IMR-90 (cell line): ENCODE measurements around the gene RGS14. TPM values are rescaled to one million over a fixed set of nuclear protein-coding genes. Genes with fewer than 3 reads are reported as not detected.

ENCODE experiments used
- ATAC-seq: fragments of 200-7000 bp; cut with Tn5 transposase; 2 replicates; pipeline ENCODE4 v1.9.1; 2020; ENCODE audit warnings: low read depth, mild to moderate bottlenecking, moderate library complexity
- BruUV-seq: library from RNA; stranded (reverse); fragments of 400-500 nt; replicated peaks from 2 replicates; lab custom pipeline; 2021; lab: Mats Ljungman, UMichigan
- CTCF ChIA-PET: fragments of 300-600 bp; formaldehyde crosslinking; extraction: SDS; loops from one replicate; lab custom pipeline; 2021; ENCODE audit warnings: antibody characterized with exemption; lab: Yijun Ruan, JAX
- POLR2A ChIA-PET: fragments of 300-600 bp; sonication (Branson Sonifier 250); formaldehyde crosslinking; loops from one replicate; lab custom pipeline; 2022; ENCODE audit warnings: antibody characterized with exemption; ENCODE audit not compliant: unreplicated experiment; lab: Charles Lee
- DNase-seq: peaks from one replicate; pipeline ENCODE4 v3.0.0; 2013
- H2AFZ ChIP-seq: replicated peaks from 2 replicates; pipeline ENCODE3; 2013; ENCODE audit warnings: low read length, mild to moderate bottlenecking; ENCODE audit not compliant: poor library complexity
- H2AK5ac ChIP-seq: 2 replicates; pipeline ENCODE4 v1.6.1; 2013; ENCODE audit warnings: low read depth, low read length, inconsistent platforms
- H2AK9ac ChIP-seq: replicated peaks from 2 replicates; pipeline ENCODE3; 2013; ENCODE audit warnings: mild to moderate bottlenecking, low read depth, low read length, moderate library complexity; ENCODE audit not compliant: poor library complexity
- H2BK120ac ChIP-seq: 2 replicates; pipeline ENCODE4 v1.6.1; 2013; ENCODE audit warnings: low read depth, low read length, inconsistent platforms
- H2BK15ac ChIP-seq: 3 replicates; pipeline ENCODE4 v1.6.1; 2013; ENCODE audit warnings: low read depth, low read length, inconsistent platforms
- H2BK20ac ChIP-seq: 2 replicates; pipeline ENCODE4 v1.6.1; 2013; ENCODE audit warnings: low read depth, mild to moderate bottlenecking, inconsistent platforms, low read length, moderate library complexity
- H2BK5ac ChIP-seq: 2 replicates; pipeline ENCODE4 v1.6.1; 2013; ENCODE audit warnings: mild to moderate bottlenecking, low read depth, low read length, inconsistent platforms; ENCODE audit not compliant: poor library complexity, severe bottlenecking
- H3K14ac ChIP-seq: replicated peaks from 2 replicates; pipeline ENCODE4 v1.6.1; 2013; ENCODE audit warnings: low read depth, low read length, inconsistent platforms
- H3K18ac ChIP-seq: 2 replicates; pipeline ENCODE4 v1.6.1; 2013; ENCODE audit warnings: low read depth, low read length, control low read depth
- H3K23ac ChIP-seq: 2 replicates; pipeline ENCODE4 v1.6.1; 2013; ENCODE audit warnings: low read depth, low read length, inconsistent platforms
- H3K27ac ChIP-seq: 2 replicates; pipeline ENCODE4 v1.5.1; 2013; ENCODE audit warnings: mild to moderate bottlenecking, control low read depth, low read length; ENCODE audit not compliant: insufficient read depth
- H3K27me3 ChIP-seq: 2 replicates; pipeline ENCODE4 v1.6.1; 2013; ENCODE audit warnings: low read length; ENCODE audit not compliant: control insufficient read depth, insufficient read depth
- H3K36me3 ChIP-seq: 2 replicates; pipeline ENCODE4 v1.6.1; 2013; ENCODE audit warnings: low read length, mixed read lengths; ENCODE audit not compliant: control insufficient read depth, insufficient read depth
- H3K4ac ChIP-seq: 2 replicates; pipeline ENCODE4 v1.6.1; 2013; ENCODE audit warnings: low read depth, low read length, inconsistent platforms
- H3K4me1 ChIP-seq: 2 replicates; pipeline ENCODE4 v1.6.1; 2013; ENCODE audit warnings: low read length, mixed read lengths; ENCODE audit not compliant: control insufficient read depth, insufficient read depth
- H3K4me2 ChIP-seq: 2 replicates; pipeline ENCODE4 v1.6.1; 2013; ENCODE audit warnings: low read depth, mild to moderate bottlenecking, control low read depth, low read length, moderate library complexity
- H3K4me3 ChIP-seq: 2 replicates; pipeline ENCODE4 v1.5.1; 2013; ENCODE audit warnings: low read depth, mild to moderate bottlenecking, control low read depth, low read length, moderate library complexity; ENCODE audit not compliant: insufficient read depth
- H3K56ac ChIP-seq: 2 replicates; pipeline ENCODE4 v1.6.1; 2013; ENCODE audit warnings: low read length, inconsistent platforms; ENCODE audit not compliant: insufficient read depth; ENCODE audit errors: extremely low read depth
- H3K79me1 ChIP-seq, 2 experiments: 2 replicates each; pipeline ENCODE4 v1.6.1; 2013; ENCODE audit warnings: low read length in 2 of 2, inconsistent platforms in 1 of 2, low read depth in 1 of 2
- H3K9ac ChIP-seq: 2 replicates; pipeline ENCODE4 v1.6.1; 2013; ENCODE audit warnings: low read depth, low read length, control low read depth
- H3K9me1 ChIP-seq: 2 replicates; pipeline ENCODE4 v1.6.1; 2013; ENCODE audit warnings: low read length, inconsistent platforms; ENCODE audit not compliant: insufficient read depth
- H3K9me3 ChIP-seq: 2 replicates; pipeline ENCODE4 v1.6.1; 2013; ENCODE audit warnings: low read length; ENCODE audit not compliant: control insufficient read depth, insufficient read depth
- H4K20me1 ChIP-seq: 2 replicates; pipeline ENCODE4 v1.6.1; 2013; ENCODE audit warnings: low read length, inconsistent platforms; ENCODE audit not compliant: insufficient read depth
- H4K5ac ChIP-seq: 2 replicates; pipeline ENCODE4 v1.6.1; 2013; ENCODE audit warnings: mild to moderate bottlenecking, low read depth, low read length, control low read depth
- H4K8ac ChIP-seq, 2 experiments: 2 replicates each; pipeline ENCODE4 v1.6.1; 2013; ENCODE audit warnings: low read depth in 2 of 2, low read length in 2 of 2, control low read depth in 1 of 2, inconsistent platforms in 1 of 2
- H4K91ac ChIP-seq: 2 replicates; pipeline ENCODE4 v1.6.1; 2013; ENCODE audit warnings: low read depth, low read length, inconsistent platforms; ENCODE audit not compliant: insufficient read depth
- BHLHE40 ChIP-seq: fragments of 150-350 bp; IDR thresholded peaks from 2 replicates; pipeline ENCODE4 v1.6.1; 2016; ENCODE audit warnings: mild to moderate bottlenecking, low read depth, low read length
- CEBPB ChIP-seq: IDR thresholded peaks from 2 replicates; pipeline ENCODE4 v1.6.1; 2012; ENCODE audit warnings: low read depth, low read length, improper control_type of control experiment
- CHD1 ChIP-seq: IDR thresholded peaks from 2 replicates; pipeline ENCODE4 v1.6.1; 2012; ENCODE audit warnings: low read depth, low read length, improper control_type of control experiment
- CTCF ChIP-seq: conservative IDR thresholded peaks from 2 replicates; pipeline ENCODE4 v1.5.1; 2012; ENCODE audit warnings: mild to moderate bottlenecking, low read depth, low read length, improper control_type of control experiment
- ELK1 ChIP-seq: fragments of 150-350 bp; IDR thresholded peaks from 2 replicates; pipeline ENCODE4 v1.6.1; 2016; ENCODE audit warnings: low read depth, mild to moderate bottlenecking, low read length, moderate library complexity, borderline replicate concordance
- FOS ChIP-seq: fragments of 150-350 bp; IDR thresholded peaks from 2 replicates; pipeline ENCODE4 v1.6.1; 2016; ENCODE audit warnings: low read depth, low read length
- MAZ ChIP-seq: IDR thresholded peaks from 2 replicates; pipeline ENCODE4 v1.6.1; 2012; ENCODE audit warnings: low read depth, mild to moderate bottlenecking, low read length, improper control_type of control experiment, moderate library complexity, borderline replicate concordance
- NFE2L2 ChIP-seq: fragments of 150-350 bp; IDR thresholded peaks from 2 replicates; pipeline ENCODE4 v1.6.1; 2016; ENCODE audit warnings: low read depth, mild to moderate bottlenecking, low read length
- RAD21 ChIP-seq: IDR thresholded peaks from 2 replicates; pipeline ENCODE4 v1.6.1; 2012; ENCODE audit warnings: low read length, improper control_type of control experiment
- RFX5 ChIP-seq: IDR thresholded peaks from 2 replicates; pipeline ENCODE4 v1.8.0; 2012; ENCODE audit warnings: low read depth, mild to moderate bottlenecking, low read length, moderate library complexity
- SMC3 ChIP-seq: fragments of 150-350 bp; IDR thresholded peaks from 2 replicates; pipeline ENCODE4 v1.6.1; 2016; ENCODE audit warnings: low read depth, mild to moderate bottlenecking, antibody characterized with exemption, low read length, moderate library complexity
- USF2 ChIP-seq: fragments of 150-350 bp; IDR thresholded peaks from 2 replicates; pipeline ENCODE4 v1.6.1; 2017; ENCODE audit warnings: mild to moderate bottlenecking, antibody characterized with exemption, low read length, low read depth
- WGBS, 2 experiments: methylation state at CpG; one replicate each; pipeline versions ENCODE4 v1.1.5 to v1.1.7; 2013; ENCODE audit warnings: missing lambda C conversion rate in 2 of 2; ENCODE audit not compliant: insufficient read length in 1 of 2; ENCODE audit errors: extremely low coverage in 2 of 2; 5-methylcytosine and 5-hydroxymethylcytosine counted together
- dilution Hi-C: fragments of 300-500 bp; cut with HindIII; formaldehyde crosslinking; loops from one replicate; pipeline ENCODE4 v1.14.3; 2018; ENCODE audit warnings: low sequenced_read_pairs; ENCODE audit not compliant: unreplicated experiment
- in situ Hi-C: fragments of 300-500 bp; cut with MboI; formaldehyde crosslinking; loops from 3 replicates; pipeline ENCODE4 v1.14.3; 2019; ENCODE audit warnings: low sequenced_read_pairs, inconsistent platforms, mixed read lengths
- intact Hi-C: fragments of 100-400 bp; cut with micrococcal nuclease; formaldehyde crosslinking; loops from 2 replicates; pipeline ENCODE4 v1.10.0; 2022
- polyA plus RNA-seq, 3 experiments: library from polyadenylated mRNA; depleted of rRNA; stranded (reverse); fragments of >200 nt; gene quantifications; 2 replicates each; pipeline ENCODE4 v1.2.3, GENCODE V29; 2012; ENCODE audit warnings: low replicate concordance in 1 of 3
- total RNA-seq: library from RNA; depleted of rRNA; stranded (reverse); fragments of >200 nt; gene quantifications from 2 replicates; pipeline ENCODE4 v1.2.3, GENCODE V29; 2012

RGS14 gene
- total and polyA plus RNA-seq, 2 of the 4 experiments (the other 2 are of a cell fraction) = 1.1 to 6.5 TPM

- no peaks in the 10 kb centered on the region for H3K79me1 ChIP-seq
- H3K23ac ChIP-seq = 0 out of 2 replicates have a peak overlapping the region, but pooled peaks have one; percentile 53
- ChIA-PET CTCF (interaction anchor here (0.5 to 5.4 kb wide), 10 partner anchors 8 to 99 kb away, joined by 3 to 56 read pairs (median 10); partner anchors contain the start of genes GRK6 and LMAN2), POLR2A (no interaction called here)
- peaks cover 59% of the 10 kb centered on the region for H3K27me3 ChIP-seq
- H4K20me1 ChIP-seq = no peaks in the 10 kb centered on the region
- peak overlapping the region; percentile 50 for H3K4me2 ChIP-seq
- 10% methylated on average over 23 of the region's 49 CpGs; no CpG with 5 or more reads in 1 of the 2 experiments for WGBS, 2 experiments
- dilution Hi-C loops = no loop called here
- H3K14ac ChIP-seq = no peak overlapping the region
- H2BK20ac ChIP-seq = no peak overlapping the region
- H3K4me1 ChIP-seq = peaks cover 4% of the 10 kb centered on the region; the same call in 1 of the 2 replicates
- H4K8ac ChIP-seq = no peak overlapping the region
- in situ Hi-C loops = no loop called here
- no peak overlapping the region for H4K5ac ChIP-seq
- no peak overlapping the region for H3K27ac ChIP-seq
- no peak overlapping the region for H2AK5ac ChIP-seq
- no peak overlapping the region for H2AK9ac ChIP-seq
- peaks cover 2% of the 10 kb centered on the region; the same call in 1 of the 2 replicates for H3K9me3 ChIP-seq
- peak overlapping the region; percentile 92 for H2AFZ ChIP-seq
- H3K4ac ChIP-seq = no peak overlapping the region
- TF ChIP-seq CTCF = peak; percentile 49
- no peak for TF ChIP-seq RFX5
- peak; percentile 49 for TF ChIP-seq RAD21
- TF ChIP-seq CHD1 = no peak
- no peak for TF ChIP-seq NFE2L2
- TF ChIP-seq CEBPB = no peak
- TF ChIP-seq BHLHE40 = no peak
- no peak for TF ChIP-seq ELK1
- no peak for TF ChIP-seq FOS
- no peak for TF ChIP-seq USF2
- TF ChIP-seq SMC3 = peak; percentile 47
- TF ChIP-seq MAZ = no peak
- intact Hi-C loops = no loop called here
- no peak overlapping the region for H3K56ac ChIP-seq
- no peaks in the 10 kb centered on the region for H3K36me3 ChIP-seq
- no peak overlapping the region for H3K18ac ChIP-seq
- H2BK15ac ChIP-seq = no peak overlapping the region
- peak; percentile 54 for DNase-seq
- ATAC-seq = peak; percentile 14; the same call in 1 of the 2 replicates
- no peak overlapping the region for H2BK5ac ChIP-seq
- BruUV-seq = no TSS peak
- no peak overlapping the region for H3K4me3 ChIP-seq
- H2BK120ac ChIP-seq = no peak overlapping the region
- no peak overlapping the region for H3K9ac ChIP-seq
- no peaks in the 10 kb centered on the region for H3K9me1 ChIP-seq
- no peak overlapping the region for H4K91ac ChIP-seq
These were observed 44.7 kb downstream of the RGS14 start for GRCh38 chr5:177402271-177403043.
